HepG2 (cell line): ENCODE results near the gene CDC26. TPM values are rescaled to one million over a fixed set of nuclear protein-coding genes. Genes with fewer than 3 reads are reported as not detected.

Experiments
- ARNTL ChIP-seq: sonication (generic); formaldehyde crosslinking; IDR thresholded peaks from 2 replicates; pipeline ENCODE4 v1.4.0; 2020; ENCODE audit warnings: mild to moderate bottlenecking, missing genetic modification reagents
- ATAD3A ChIP-seq: sonication (generic); formaldehyde crosslinking; IDR thresholded peaks from 2 replicates; pipeline ENCODE4 v1.4.0; 2020; ENCODE audit warnings: missing genetic modification reagents
- DRAP1 ChIP-seq: IDR thresholded peaks from 2 replicates; pipeline ENCODE4 v1.6.1; 2016; ENCODE audit warnings: missing genetic modification reagents, missing compliant biosample characterization
- KLF9 ChIP-seq: IDR thresholded peaks from 2 replicates; pipeline ENCODE4 v1.6.1; 2016; ENCODE audit warnings: low read depth
- KMT2A ChIP-seq: sonication (generic); formaldehyde crosslinking; IDR thresholded peaks from 2 replicates; pipeline ENCODE4 v1.4.0; 2020; ENCODE audit warnings: missing genetic modification reagents
- NFKBIZ ChIP-seq: IDR thresholded peaks from 2 replicates; pipeline ENCODE4 v1.6.1; 2018; ENCODE audit warnings: missing genetic modification reagents, missing compliant biosample characterization
- ZBTB21 ChIP-seq: sonication (generic); formaldehyde crosslinking; IDR thresholded peaks from 2 replicates; pipeline ENCODE4 v1.4.0; 2020; ENCODE audit warnings: missing genetic modification reagents
- ZNF318 ChIP-seq: sonication (generic); formaldehyde crosslinking; IDR thresholded peaks from 2 replicates; pipeline ENCODE4 v1.4.0; 2020; ENCODE audit warnings: mild to moderate bottlenecking, missing genetic modification reagents
- ZNF431 ChIP-seq: sonication (generic); formaldehyde crosslinking; IDR thresholded peaks from 2 replicates; pipeline ENCODE4 v1.9.0; 2022; ENCODE audit warnings: missing genetic modification reagents, low read depth, mild to moderate bottlenecking, borderline replicate concordance
- ZNF570 ChIP-seq: sonication (generic); formaldehyde crosslinking; IDR thresholded peaks from 2 replicates; pipeline ENCODE4 v1.4.0; 2020; ENCODE audit warnings: mild to moderate bottlenecking, missing genetic modification reagents, borderline replicate concordance
- ZNF614 ChIP-seq: IDR thresholded peaks from 2 replicates; pipeline ENCODE4 v1.6.1; 2018; ENCODE audit warnings: missing biosample characterization, missing genetic modification reagents, inconsistent platforms, borderline replicate concordance
- ZNF616 ChIP-seq: sonication (generic); formaldehyde crosslinking; IDR thresholded peaks from 2 replicates; pipeline ENCODE4 v1.5.0; 2020; ENCODE audit warnings: low read depth, mild to moderate bottlenecking, missing genetic modification reagents
- polyA plus RNA-seq, 8 experiments: library from polyadenylated mRNA; depleted of rRNA in 3 of 8; stranded (reverse) in 7 of 8; unstranded in 1 of 8; fragments of >200 nt; fragmentation: Illumina TruSeq in 4 of 8; extraction: Trizol in 4 of 8; gene quantifications; 2 replicates each; pipeline versions ENCODE4 v1.2.1 to v1.2.3, GENCODE V29; 2011 to 2016; ENCODE audit warnings: low read depth in 4 of 8, missing spikeins in 1 of 8, mixed read lengths in 1 of 8; ENCODE audit not compliant: insufficient read depth in 1 of 8
- total RNA-seq, 5 experiments: library from RNA; depleted of rRNA; stranded (reverse); fragments of >200 nt; fragmentation: Illumina TruSeq; extraction: Trizol; gene quantifications; 2 replicates each; pipeline ENCODE4 v1.2.3, GENCODE V29; 2016; ENCODE audit warnings: low read depth in 1 of 5
- TF ChIP-seq, protein P1 (sequence below): sonication (generic); formaldehyde crosslinking; IDR thresholded peaks from 2 replicates; pipeline ENCODE4 v1.5.0; 2020; ENCODE audit warnings: mild to moderate bottlenecking, missing genetic modification reagents, borderline replicate concordance

Gene CDC26
- total and polyA plus RNA-seq, 2 of the 13 experiments (the other 11 are each of a cell fraction or from before 2014, with no cell fraction given): 26.6 to 57.9 TPM

DNA sequence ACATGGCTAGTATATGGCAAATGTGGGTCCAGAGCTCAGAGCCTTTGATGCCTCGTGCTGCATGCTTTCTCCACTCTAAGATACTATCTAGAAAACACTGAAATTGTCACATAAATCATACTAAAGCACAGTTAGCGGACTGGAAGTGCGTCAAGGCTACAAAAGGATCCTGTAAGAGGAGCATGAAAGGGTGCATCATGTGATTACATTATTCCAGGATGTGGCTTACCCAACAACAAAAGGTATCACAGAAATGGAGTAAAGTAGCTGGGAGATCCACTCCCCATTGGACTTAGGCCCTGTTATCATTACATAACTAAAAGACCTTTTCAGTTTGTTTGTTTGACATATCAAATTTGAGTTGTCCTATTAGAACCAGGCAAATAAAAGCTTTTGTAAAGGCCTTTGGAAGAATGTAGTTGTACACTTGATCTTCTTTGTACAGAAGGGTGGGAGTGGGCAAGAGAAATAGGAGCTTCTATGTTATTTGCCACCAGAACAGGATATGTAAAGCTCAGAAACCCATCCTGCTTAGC is 47.2 kb downstream of the CDC26 start (continued):
- TF ChIP-seq ZNF318 (no peak), ZNF431 (CRISPR knock-in tag) (no peak), ATAD3A (no peak), ZNF614 (0 out of 2 replicates have a peak, but pooled peaks have one; percentile 40), ARNTL (CRISPR knock-in tag) (0 out of 2 replicates have a peak, but pooled peaks have one; percentile 47), KLF9 (no peak), ZBTB21 (peak; percentile 89), KMT2A (CRISPR knock-in tag) (no peak), ZNF616 (CRISPR knock-in tag) (no peak), ZNF570 (CRISPR knock-in tag) (no peak), NFKBIZ (no peak), DRAP1 (peak; percentile 60; the same call in 1 of the 2 replicates)
- TF ChIP-seq, protein P1, sequence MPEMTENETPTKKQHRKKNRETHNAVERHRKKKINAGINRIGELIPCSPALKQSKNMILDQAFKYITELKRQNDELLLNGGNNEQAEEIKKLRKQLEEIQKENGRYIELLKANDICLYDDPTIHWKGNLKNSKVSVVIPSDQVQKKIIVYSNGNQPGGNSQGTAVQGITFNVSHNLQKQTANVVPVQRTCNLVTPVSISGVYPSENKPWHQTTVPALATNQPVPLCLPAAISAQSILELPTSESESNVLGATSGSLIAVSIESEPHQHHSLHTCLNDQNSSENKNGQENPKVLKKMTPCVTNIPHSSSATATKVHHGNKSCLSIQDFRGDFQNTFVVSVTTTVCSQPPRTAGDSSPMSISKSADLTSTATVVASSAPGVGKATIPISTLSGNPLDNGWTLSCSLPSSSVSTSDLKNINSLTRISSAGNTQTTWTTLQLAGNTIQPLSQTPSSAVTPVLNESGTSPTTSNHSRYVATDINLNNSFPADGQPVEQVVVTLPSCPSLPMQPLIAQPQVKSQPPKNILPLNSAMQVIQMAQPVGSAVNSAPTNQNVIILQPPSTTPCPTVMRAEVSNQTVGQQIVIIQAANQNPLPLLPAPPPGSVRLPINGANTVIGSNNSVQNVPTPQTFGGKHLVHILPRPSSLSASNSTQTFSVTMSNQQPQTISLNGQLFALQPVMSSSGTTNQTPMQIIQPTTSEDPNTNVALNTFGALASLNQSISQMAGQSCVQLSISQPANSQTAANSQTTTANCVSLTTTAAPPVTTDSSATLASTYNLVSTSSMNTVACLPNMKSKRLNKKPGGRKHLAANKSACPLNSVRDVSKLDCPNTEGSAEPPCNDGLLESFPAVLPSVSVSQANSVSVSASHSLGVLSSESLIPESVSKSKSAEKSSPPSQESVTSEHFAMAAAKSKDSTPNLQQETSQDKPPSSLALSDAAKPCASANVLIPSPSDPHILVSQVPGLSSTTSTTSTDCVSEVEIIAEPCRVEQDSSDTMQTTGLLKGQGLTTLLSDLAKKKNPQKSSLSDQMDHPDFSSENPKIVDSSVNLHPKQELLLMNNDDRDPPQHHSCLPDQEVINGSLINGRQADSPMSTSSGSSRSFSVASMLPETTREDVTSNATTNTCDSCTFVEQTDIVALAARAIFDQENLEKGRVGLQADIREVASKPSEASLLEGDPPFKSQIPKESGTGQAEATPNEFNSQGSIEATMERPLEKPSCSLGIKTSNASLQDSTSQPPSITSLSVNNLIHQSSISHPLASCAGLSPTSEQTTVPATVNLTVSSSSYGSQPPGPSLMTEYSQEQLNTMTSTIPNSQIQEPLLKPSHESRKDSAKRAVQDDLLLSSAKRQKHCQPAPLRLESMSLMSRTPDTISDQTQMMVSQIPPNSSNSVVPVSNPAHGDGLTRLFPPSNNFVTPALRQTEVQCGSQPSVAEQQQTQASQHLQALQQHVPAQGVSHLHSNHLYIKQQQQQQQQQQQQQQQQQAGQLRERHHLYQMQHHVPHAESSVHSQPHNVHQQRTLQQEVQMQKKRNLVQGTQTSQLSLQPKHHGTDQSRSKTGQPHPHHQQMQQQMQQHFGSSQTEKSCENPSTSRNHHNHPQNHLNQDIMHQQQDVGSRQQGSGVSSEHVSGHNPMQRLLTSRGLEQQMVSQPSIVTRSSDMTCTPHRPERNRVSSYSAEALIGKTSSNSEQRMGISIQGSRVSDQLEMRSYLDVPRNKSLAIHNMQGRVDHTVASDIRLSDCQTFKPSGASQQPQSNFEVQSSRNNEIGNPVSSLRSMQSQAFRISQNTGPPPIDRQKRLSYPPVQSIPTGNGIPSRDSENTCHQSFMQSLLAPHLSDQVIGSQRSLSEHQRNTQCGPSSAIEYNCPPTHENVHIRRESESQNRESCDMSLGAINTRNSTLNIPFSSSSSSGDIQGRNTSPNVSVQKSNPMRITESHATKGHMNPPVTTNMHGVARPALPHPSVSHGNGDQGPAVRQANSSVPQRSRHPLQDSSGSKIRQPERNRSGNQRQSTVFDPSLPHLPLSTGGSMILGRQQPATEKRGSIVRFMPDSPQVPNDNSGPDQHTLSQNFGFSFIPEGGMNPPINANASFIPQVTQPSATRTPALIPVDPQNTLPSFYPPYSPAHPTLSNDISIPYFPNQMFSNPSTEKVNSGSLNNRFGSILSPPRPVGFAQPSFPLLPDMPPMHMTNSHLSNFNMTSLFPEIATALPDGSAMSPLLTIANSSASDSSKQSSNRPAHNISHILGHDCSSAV (CRISPR knock-in tag): no peak
